Neural progenitor cell (in vitro differentiated cells): ENCODE measurements around the gene GPR15. TPM values are rescaled to one million over a fixed set of nuclear protein-coding genes. Genes with fewer than 3 reads are reported as not detected.

Source experiments
- DNase-seq: peaks from one replicate; pipeline ENCODE4 v3.0.0-alpha.2; 2016; ENCODE audit warnings: low spot score
- H2AFZ ChIP-seq: fragments of 200-600 bp; sonication (generic); replicated peaks from 2 replicates; pipeline ENCODE4 v1.6.1; 2016; ENCODE audit warnings: antibody characterized with exemption
- H3F3A ChIP-seq: fragments of 200-600 bp; sonication (generic); 2 replicates; pipeline ENCODE4 v1.6.1; 2016; ENCODE audit warnings: antibody characterized with exemption, low read depth
- H3K27ac ChIP-seq: fragments of 200-600 bp; sonication (generic); 2 replicates; pipeline ENCODE4 v1.5.1; 2016; ENCODE audit warnings: mild to moderate bottlenecking
- H3K27me3 ChIP-seq: fragments of 200-600 bp; sonication (generic); 2 replicates; pipeline ENCODE4 v1.6.1; 2016; ENCODE audit warnings: mild to moderate bottlenecking, moderate library complexity
- H3K36me3 ChIP-seq: fragments of 200-600 bp; sonication (generic); 2 replicates; pipeline ENCODE4 v1.5.1; 2016
- H3K4me1 ChIP-seq: fragments of 200-600 bp; sonication (generic); 2 replicates; pipeline ENCODE4 v1.6.1; 2016; ENCODE audit warnings: mixed run types
- H3K4me2 ChIP-seq: fragments of 200-600 bp; sonication (generic); 2 replicates; pipeline ENCODE4 v1.6.1; 2016
- H3K4me3 ChIP-seq: fragments of 200-600 bp; sonication (generic); 2 replicates; pipeline ENCODE4 v1.5.1; 2016
- H3K79me2 ChIP-seq: fragments of 200-600 bp; sonication (generic); 2 replicates; pipeline ENCODE4 v1.6.1; 2016; ENCODE audit warnings: low read depth
- H3K9ac ChIP-seq: fragments of 200-600 bp; sonication (generic); 2 replicates; pipeline ENCODE4 v1.6.1; 2016
- H3K9me3 ChIP-seq: fragments of 200-600 bp; sonication (generic); 2 replicates; pipeline ENCODE4 v1.5.1; 2016; ENCODE audit warnings: low read depth
- H4K20me1 ChIP-seq: fragments of 200-600 bp; sonication (generic); 2 replicates; pipeline ENCODE4 v1.6.1; 2016; ENCODE audit warnings: low read depth
- H3K27ac Mint-ChIP-seq: 3 replicates; pipeline ENCODE4 v1.8.0; 2021; ENCODE audit warnings: mixed read lengths
- H3K27me3 Mint-ChIP-seq: 2 replicates; pipeline ENCODE4 v1.8.0; 2022; ENCODE audit warnings: low read depth, mild to moderate bottlenecking, inconsistent platforms, moderate library complexity, mixed read lengths; ENCODE audit not compliant: insufficient read depth
- H3K36me3 Mint-ChIP-seq: 3 replicates; pipeline ENCODE4 v1.8.0; 2021; ENCODE audit warnings: mixed read lengths
- H3K4me1 Mint-ChIP-seq: 3 replicates; pipeline ENCODE4 v1.8.0; 2021; ENCODE audit warnings: mixed read lengths
- H3K4me3 Mint-ChIP-seq: 3 replicates; pipeline ENCODE4 v1.8.0; 2021; ENCODE audit warnings: mild to moderate bottlenecking, moderate library complexity, mixed read lengths
- H3K9me3 Mint-ChIP-seq: 3 replicates; pipeline ENCODE4 v1.8.0; 2020; ENCODE audit warnings: mixed read lengths
- EZH2 ChIP-seq: fragments of 200-600 bp; sonication (generic); IDR thresholded peaks from 2 replicates; pipeline ENCODE4 v1.6.1; 2017; ENCODE audit warnings: antibody characterized with exemption, mild to moderate bottlenecking, moderate library complexity
- EZH2phosphoT487 ChIP-seq: fragments of 200-600 bp; sonication (generic); IDR thresholded peaks from 2 replicates; pipeline ENCODE4 v1.6.1; 2017; ENCODE audit warnings: antibody characterized with exemption
- total RNA-seq: library from RNA; depleted of rRNA; stranded (reverse); fragments of >200 nt; gene quantifications from 2 replicates; pipeline ENCODE4 v1.2.3, GENCODE V29; 2015; ENCODE audit warnings: low replicate concordance
- TF ChIP-seq, protein P1 (sequence below): fragments of 200-600 bp; sonication (generic); IDR thresholded peaks from 2 replicates; pipeline ENCODE4 v1.5.1; 2017; ENCODE audit warnings: antibody characterized with exemption, mild to moderate bottlenecking

GPR15 gene
- total RNA-seq, 1 donor from 2014 or later, result not detected

DNA sequence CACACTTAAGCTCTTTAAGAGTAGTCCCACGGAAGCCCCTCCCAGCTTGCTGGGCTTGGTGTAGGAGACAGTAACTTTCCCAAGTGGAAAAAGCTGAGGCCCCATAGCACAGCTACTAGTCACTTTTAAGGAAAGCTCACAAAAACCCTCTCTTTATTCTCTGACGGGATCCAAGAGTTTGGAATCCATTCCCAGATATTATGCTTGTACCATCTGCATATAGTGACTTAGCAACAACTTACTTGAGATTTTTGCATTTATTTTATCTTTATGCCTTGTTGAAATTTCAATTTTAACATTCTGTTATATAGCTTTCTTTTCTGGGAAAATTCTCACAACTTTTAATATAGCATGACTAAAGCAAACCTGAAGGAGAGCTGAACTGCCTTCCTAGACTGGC is 19.5 kb downstream of the GPR15 start:
- H3K79me2 ChIP-seq, result no peaks in the 10 kb centered on the region
- no peaks in the 10 kb centered on the region for H3K36me3 ChIP-seq
- no peak overlapping the region for H3K4me3 ChIP-seq
- DNase-seq, result no peak
- no peaks in the 10 kb centered on the region for H3K9me3 Mint-ChIP-seq
- no peaks in the 10 kb centered on the region for H3F3A ChIP-seq
- H4K20me1 ChIP-seq, result no peaks in the 10 kb centered on the region
- no peaks in the 10 kb centered on the region for H3K36me3 Mint-ChIP-seq
- peaks cover 2% of the 10 kb centered on the region for H3K27me3 Mint-ChIP-seq
- TF ChIP-seq EZH2 (no peak), EZH2phosphoT487 (no peak)
- TF ChIP-seq, protein P1, sequence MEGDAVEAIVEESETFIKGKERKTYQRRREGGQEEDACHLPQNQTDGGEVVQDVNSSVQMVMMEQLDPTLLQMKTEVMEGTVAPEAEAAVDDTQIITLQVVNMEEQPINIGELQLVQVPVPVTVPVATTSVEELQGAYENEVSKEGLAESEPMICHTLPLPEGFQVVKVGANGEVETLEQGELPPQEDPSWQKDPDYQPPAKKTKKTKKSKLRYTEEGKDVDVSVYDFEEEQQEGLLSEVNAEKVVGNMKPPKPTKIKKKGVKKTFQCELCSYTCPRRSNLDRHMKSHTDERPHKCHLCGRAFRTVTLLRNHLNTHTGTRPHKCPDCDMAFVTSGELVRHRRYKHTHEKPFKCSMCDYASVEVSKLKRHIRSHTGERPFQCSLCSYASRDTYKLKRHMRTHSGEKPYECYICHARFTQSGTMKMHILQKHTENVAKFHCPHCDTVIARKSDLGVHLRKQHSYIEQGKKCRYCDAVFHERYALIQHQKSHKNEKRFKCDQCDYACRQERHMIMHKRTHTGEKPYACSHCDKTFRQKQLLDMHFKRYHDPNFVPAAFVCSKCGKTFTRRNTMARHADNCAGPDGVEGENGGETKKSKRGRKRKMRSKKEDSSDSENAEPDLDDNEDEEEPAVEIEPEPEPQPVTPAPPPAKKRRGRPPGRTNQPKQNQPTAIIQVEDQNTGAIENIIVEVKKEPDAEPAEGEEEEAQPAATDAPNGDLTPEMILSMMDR, result no peak
- H3K9me3 ChIP-seq, result no peaks in the 10 kb centered on the region
- H3K27ac ChIP-seq, result no peak overlapping the region
- peaks cover 5% of the 10 kb centered on the region for H3K4me1 ChIP-seq
- no peak overlapping the region for H3K4me2 ChIP-seq
- H3K9ac ChIP-seq, result no peak overlapping the region
- no peak overlapping the region for H2AFZ ChIP-seq
- peaks cover 4% of the 10 kb centered on the region for H3K4me1 Mint-ChIP-seq
- no peaks in the 10 kb centered on the region for H3K27me3 ChIP-seq
- H3K27ac Mint-ChIP-seq, result no peak overlapping the region
- H3K4me3 Mint-ChIP-seq, result no peak overlapping the region

GRCh38 chr3:98551754-98552153 is 20.0 kb downstream of the GPR15 start:
- Histone ChIP-seq H2AFZ (no peak overlapping the region), H3K27ac (no peak overlapping the region), H3K9me3 (no peaks in the 10 kb centered on the region), H3K36me3 (no peaks in the 10 kb centered on the region), H4K20me1 (no peaks in the 10 kb centered on the region), H3F3A (no peaks in the 10 kb centered on the region), H3K4me1 (peaks cover 5% of the 10 kb centered on the region), H3K4me3 (no peak overlapping the region), H3K4me2 (no peak overlapping the region), H3K79me2 (no peaks in the 10 kb centered on the region), H3K9ac (no peak overlapping the region), H3K27me3 (no peaks in the 10 kb centered on the region)
- Mint-ChIP-seq H3K4me1 (peaks cover 4% of the 10 kb centered on the region), H3K4me3 (no peak overlapping the region), H3K27ac (no peak overlapping the region), H3K27me3 (peaks cover 2% of the 10 kb centered on the region), H3K9me3 (no peaks in the 10 kb centered on the region), H3K36me3 (no peaks in the 10 kb centered on the region)
- DNase-seq, result no peak
- TF ChIP-seq EZH2 (no peak), EZH2phosphoT487 (no peak)
- TF ChIP-seq, protein P1, result no peak

- Histone ChIP-seq H3K4me1 (peaks cover 5% of the 10 kb centered on the region), H3F3A (no peaks in the 10 kb centered on the region), H4K20me1 (no peaks in the 10 kb centered on the region), H3K27me3 (no peaks in the 10 kb centered on the region), H3K9ac (no peak overlapping the region), H3K36me3 (no peaks in the 10 kb centered on the region), H3K4me3 (no peak overlapping the region), H3K79me2 (no peaks in the 10 kb centered on the region), H3K27ac (no peak overlapping the region), H2AFZ (no peak overlapping the region), H3K9me3 (no peaks in the 10 kb centered on the region), H3K4me2 (no peak overlapping the region)
- no peak for TF ChIP-seq EZH2phosphoT487
- TF ChIP-seq EZH2, result no peak
- TF ChIP-seq, protein P1, result no peak
- no peak for DNase-seq
- Mint-ChIP-seq H3K27me3 (peaks cover 3% of the 10 kb centered on the region), H3K27ac (no peak overlapping the region), H3K4me3 (no peak overlapping the region), H3K36me3 (no peaks in the 10 kb centered on the region), H3K9me3 (no peaks in the 10 kb centered on the region), H3K4me1 (peaks cover 4% of the 10 kb centered on the region)
Observed at GRCh38 chr3:98552232-98553020, 20.6 kb downstream of the GPR15 start.
